DMS 273 (cell line): ENCODE measurements around the gene PITPNM1.

Experiments used
- DNase-seq: peaks from one replicate; lab custom pipeline; 2025; ENCODE audit not compliant: unreplicated experiment; lab: John Stamatoyannopoulos, UW

PITPNM1 gene

GRCh38 chr11:67504005-67504949 lies 886 bp downstream of the PITPNM1 start:
- peak; percentile 58 for DNase-seq

GRCh38 chr11:67503119-67504004 lies 1.8 kb downstream of the PITPNM1 start:
- DNase-seq: no peak

GRCh38 chr11:67502328-67502979 lies 2.7 kb downstream of the PITPNM1 start:
- no peak for DNase-seq

- DNase-seq: no peak
These were observed 3.3 kb downstream of the PITPNM1 start for GRCh38 chr11:67501854-67502253.

GRCh38 chr11:67500831-67501715 lies 4.1 kb downstream of the PITPNM1 start:
- DNase-seq: no peak

GRCh38 chr11:67500484-67500821 lies 4.7 kb downstream of the PITPNM1 start:
- DNase-seq: no peak

GRCh38 chr11:67499808-67500483 lies 5.2 kb downstream of the PITPNM1 start:
- DNase-seq: no peak

- no peak for DNase-seq
These were observed 6.6 kb downstream of the PITPNM1 start for GRCh38 chr11:67498544-67498972.

- no peak for DNase-seq
These were observed 7.4 kb downstream of the PITPNM1 start for GRCh38 chr11:67497656-67498291.

GRCh38 chr11:67496113-67496512 lies 9.1 kb downstream of the PITPNM1 start:
- DNase-seq: no peak

- DNase-seq: no peak
These were observed 9.7 kb downstream of the PITPNM1 start for GRCh38 chr11:67495234-67496005.

- no peak for DNase-seq
These were observed 10.6 kb downstream of the PITPNM1 start for GRCh38 chr11:67494371-67495233.

- no peak for DNase-seq
These were observed 11.4 kb downstream of the PITPNM1 start for GRCh38 chr11:67493548-67494370.

- DNase-seq: peak; percentile 25
These were observed 12.2 kb downstream of the PITPNM1 start for GRCh38 chr11:67492801-67493547.

GRCh38 chr11:67492069-67492727 lies 13.0 kb downstream of the PITPNM1 start:
- DNase-seq: no peak
